ENCODE results near the gene CNTN4.
"Not testable (repeated sequence)": the region's sequence is repeated elsewhere in the genome, so short reads cannot be mapped to it uniquely, and the experiment has no call there.

Gene CNTN4

DNA sequence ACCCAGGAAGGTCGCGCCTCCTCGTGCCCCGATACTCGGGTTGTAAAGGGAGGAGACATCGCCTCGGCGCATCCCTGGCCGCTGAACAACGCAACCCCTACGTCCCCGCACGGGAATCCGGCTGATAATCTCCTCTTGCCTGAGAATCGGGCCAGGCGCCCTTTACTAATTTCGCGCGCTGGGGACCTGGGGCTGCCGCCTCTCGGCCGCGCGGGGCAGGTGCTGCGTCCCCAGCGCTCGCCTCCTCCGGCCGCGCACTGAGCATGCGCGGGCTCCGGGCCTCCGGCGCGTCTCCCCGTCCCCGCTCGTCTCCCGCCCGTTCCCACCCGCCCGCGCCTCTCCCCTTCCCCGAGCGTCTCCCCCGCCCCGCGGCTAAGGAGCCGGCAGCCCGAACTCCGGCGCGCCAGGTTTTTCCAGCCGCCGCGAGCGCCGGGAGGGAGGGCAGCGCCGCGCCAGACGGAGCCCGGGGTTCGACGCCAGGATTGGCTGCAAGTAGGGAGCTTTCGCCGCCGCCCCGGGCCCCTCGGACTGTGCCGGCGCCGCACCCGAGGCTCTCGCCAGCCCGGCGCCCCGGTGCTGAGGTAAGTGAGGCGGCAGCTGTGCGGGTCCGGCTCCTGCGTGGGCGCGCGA is at the start of gene CNTN4:
CNTN4 (plus strand) TSS at position 469 of the 630 bp plus-strand sequence.
- peak; percentile 29 for DNase-seq

DNA sequence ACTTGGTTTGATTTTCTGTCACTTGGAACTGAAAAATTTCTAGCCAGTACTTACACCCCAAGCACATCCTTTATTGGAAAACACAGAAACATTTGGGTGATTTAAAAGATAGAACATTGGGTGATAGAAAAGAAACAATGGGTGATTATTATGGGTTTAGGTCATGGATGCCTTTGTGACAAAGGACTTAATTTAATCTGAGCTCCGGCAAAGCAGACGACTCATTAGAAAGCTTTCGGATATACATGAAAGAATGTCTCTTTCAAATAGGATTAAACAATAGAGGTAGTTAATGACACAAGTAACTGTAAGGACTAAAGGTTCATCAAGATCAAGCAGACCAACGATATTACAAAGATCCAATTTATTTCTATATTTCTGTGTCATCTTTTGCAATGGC is 37.3 kb upstream of the CNTN4 start:
- DNase-seq: no peak

DNA sequence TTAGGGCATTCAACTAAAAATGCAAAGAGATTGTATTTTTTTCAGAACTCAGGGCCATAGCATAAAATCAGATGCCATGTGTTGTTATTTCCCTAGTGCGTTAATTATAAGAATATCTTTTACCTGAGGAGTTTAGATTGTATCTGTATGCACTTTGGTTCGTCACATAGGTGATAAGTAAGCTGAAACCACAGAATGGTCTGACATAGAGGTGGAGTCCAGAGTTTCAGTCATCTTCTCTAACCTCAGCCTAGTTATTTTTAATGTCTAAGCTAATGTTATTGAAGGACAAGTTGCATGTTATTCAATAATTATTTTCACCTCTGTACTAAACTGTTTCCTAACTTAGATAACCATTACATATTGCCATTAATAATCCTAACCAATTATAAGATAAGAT is 27.1 kb upstream of the CNTN4 start:
- DNase-seq: no peak

DNA sequence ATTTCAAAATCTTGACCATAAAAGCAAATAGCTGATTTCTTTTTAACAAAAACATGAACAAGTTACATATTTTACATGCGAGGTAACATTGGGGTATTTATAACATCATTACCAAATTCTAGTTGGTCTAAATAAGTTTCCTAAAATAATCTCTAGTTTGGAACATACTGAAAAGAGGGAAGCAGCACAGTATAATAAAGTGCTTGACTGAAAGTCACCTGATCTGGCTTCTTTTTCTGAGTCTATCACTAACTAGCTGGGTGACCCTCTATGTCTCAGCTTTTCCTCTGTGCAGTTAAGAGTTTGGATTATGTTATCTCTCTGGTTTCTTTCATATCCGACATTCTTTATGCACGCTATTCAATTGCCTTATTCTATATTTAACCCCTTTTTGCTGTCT is 19.8 kb upstream of the CNTN4 start:
- DNase-seq: no peak

DNA sequence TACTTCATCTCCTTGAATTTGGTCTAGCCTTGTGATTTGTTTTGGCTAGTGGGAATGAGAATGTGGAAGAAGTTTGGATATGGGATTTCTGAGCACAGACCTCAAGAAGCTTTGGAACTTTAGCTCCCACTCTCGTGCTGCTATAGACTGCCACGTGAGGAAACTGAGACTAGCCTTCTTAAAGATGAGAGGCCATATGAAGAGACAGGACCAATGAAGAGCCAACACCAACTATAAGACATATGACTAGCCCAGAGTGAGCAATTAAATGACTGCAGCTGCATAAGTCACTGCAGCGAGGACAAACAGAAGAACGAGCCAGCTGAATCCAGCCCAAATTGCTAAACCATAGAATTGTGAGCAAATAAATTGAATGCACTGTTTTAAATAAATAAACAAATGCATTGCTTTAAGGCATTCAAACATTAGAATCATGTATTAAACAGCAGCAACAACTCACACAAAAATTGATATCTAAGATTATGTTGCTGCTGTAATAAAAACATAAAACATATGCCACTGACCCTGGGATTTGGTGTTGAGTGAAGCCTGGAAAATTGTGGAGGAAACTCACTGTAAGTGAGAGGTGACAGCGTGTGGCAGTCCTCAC is 15.7 kb upstream of the CNTN4 start:
- DNase-seq: no peak

DNA sequence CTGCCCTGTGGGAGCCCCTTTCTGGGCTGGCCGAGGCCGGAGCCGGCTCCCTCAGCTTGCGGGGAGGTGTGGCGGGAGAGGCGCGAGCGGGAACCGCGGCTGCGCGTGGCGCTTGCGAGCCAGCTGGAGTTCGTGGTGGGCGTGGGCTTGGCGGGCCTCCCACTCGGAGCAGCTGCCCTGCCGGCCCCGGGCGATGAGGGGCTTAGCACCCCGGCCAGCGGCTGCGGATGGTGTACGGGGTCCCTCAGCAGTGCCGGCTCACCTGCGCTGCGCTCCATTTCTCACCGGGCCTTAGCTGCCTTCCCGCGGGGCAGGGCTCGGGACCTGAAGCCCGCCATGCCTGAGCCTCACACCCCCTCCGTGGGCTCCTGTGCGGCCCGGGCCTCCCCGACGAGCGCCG is 15.1 kb upstream of the CNTN4 start:
- not testable (repeated sequence) for DNase-seq

DNA sequence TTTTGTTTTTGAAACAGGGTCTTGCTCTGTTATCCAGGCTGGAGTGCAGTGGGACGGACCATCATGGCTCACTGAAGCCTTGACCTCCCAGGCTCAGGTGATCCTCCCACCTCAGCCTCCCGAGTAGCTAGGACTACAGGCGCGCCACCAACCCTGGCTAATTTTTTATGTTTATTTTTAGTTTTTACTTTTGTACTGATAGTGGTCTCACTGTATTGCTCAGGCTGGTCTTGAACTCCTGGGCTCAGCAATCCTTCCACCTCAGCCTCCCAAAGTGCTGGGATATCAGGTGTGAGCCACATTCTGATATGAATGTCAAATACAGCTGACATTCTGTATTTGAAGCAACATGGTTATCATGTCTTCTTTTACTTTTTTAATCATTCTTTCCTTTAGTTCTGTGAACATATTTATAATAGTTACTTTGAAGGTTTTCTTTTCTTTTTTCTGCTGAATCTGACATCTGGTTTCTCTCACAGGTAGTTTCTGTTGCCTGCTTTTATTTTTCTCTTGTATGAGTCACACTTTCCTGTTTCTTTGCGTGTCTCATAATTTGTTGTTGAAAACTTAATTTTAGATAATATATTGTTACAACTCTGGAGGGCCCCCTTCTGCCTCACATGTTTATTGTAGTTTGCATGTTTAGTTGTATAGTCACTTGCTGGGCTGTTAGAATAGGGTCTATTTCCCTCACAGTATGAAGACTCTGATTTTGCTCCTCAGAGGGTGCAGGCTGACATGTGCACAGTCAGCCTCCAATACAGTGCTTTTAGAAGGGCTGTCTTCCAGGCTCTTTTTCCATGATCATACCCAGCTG is 8.4 kb upstream of the CNTN4 start:
- DNase-seq: no peak

DNA sequence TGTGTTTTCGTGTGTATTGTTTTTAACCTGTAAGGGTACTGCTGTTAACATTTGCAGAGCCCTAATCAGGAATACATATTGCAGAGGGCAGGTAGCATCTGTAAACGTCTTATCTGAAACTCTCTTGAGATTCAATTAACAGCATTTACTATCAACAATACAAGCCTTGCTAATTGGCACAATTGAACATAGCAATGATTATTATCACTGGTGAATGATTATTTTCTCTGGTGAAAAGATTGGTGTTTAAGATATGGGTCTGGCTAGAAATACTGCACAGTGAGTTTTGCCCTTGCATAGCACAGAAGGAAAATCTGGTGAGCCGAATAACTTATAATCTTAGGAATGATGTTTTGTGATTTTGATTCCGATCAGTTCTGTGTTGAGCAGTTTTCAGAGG is 5.9 kb upstream of the CNTN4 start:
- DNase-seq: no peak

DNA sequence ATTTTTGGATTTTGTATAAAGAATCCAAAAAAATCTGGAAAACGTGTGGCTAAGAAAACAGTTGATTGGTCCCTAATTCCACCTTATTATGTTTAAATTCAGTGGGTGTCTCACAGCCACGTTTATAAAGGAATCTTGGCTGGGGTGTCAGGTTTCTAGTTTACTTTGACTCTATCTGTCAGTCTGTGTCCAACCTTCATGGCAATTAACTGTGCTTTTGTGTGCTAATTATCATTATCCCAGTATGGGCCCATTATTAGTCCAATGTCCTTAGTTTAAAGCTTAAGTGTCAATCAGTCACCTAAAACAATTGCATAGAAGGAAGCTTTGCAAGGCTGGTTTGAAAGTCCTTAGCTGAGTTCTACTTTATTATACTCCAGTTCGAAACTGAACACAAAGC is 3.7 kb upstream of the CNTN4 start:
- DNase-seq: no peak

DNA sequence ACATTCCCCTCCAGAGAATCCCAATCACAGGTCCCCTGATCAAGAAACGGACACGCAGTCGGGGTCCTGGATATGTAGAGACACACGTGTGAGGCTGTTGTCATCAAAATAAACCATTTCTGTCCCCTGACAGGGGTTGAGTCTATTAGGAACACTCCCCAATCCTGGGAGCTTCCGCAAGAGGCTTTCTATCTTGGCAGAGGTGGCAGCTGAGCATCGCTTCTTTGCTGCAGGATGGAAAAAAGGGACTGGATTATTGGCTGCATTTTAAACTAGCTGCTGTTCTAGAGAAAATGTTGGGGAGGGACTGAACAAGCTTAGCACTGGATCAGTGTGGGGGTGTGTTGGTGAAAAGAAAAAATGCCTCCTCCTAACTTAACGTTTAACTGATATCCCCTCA is 2.5 kb upstream of the CNTN4 start:
- DNase-seq: no peak

DNA sequence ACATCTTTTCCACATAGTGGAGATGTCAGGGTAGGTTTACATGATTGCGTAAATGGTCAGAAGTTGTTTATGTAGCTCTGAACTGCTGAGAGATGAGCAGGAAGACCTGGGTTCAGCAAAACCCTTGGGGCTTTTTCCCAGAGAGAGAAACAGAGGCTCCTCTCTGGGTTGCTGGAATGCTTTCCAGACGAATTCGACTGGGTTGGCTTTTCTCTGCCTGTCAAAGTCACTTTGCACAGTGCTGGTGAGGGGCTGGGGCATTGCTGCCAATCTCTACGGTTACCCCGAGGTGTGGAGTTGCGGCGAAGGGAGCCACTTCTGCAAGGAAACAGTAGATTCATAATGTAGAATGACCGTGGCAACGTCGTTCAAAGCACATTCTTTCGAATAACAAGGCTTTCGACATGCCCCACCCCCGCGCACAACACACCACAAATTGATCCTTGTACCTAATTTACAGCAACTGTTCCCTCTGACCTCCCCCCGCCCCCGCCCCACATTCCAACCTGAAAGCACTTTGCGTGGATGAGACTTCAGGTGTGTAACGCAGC is 950 bp upstream of the CNTN4 start:
- no peak for DNase-seq

DNA sequence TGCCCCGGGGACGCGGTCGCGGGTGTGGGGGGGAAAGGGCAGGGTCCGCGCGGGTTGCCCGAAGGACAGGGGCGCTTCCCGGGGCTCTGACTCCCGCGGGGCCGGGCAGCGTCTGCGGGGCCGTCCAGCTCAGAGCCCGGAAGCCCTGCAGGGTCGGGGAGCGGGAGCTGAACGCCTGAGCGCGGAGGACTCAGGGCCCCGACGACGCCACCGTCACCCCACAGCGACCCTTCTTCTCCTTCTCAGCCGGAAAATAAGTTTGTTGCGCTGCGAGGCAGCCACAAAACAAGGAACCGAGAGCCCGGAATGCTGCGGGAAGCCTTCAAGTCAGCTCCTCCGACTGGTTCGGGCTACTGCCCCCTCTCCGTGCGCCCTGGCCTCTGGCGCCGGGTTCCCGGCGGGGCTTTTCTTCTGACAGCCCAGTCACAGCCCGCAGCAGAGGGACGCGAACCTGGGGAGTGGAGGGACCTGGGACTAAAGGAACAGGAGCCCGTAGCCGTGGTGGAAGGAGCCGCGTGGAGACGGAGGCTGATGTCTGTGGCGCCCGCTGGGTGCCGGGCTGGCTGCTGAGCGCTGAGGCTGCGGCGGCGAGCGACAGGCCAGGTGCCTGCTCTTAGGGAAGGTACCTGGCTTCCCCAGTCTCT is 484 bp downstream of the CNTN4 start:
- no peak for DNase-seq

DNA sequence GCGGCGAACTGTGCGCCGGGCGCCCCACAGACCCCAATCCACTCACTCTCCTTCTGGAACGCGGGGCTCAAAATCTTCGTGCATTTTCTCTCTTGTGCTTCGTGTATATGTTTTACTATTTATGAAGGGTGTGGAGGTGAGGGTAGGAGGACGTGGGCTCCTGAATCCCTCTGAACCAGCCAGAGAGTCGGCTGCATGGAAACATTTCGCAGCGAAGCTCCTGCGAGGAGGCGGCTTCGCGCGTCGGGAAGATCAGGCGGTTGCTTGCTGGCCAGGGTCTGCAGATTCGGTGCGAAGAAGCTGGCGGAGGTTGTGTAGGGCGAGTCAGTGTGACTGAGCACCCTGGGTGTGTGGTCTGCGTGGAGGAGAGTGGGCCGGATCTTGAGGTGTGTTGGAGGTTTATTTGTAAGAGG is 1.1 kb downstream of the CNTN4 start:
- no peak for DNase-seq

DNA sequence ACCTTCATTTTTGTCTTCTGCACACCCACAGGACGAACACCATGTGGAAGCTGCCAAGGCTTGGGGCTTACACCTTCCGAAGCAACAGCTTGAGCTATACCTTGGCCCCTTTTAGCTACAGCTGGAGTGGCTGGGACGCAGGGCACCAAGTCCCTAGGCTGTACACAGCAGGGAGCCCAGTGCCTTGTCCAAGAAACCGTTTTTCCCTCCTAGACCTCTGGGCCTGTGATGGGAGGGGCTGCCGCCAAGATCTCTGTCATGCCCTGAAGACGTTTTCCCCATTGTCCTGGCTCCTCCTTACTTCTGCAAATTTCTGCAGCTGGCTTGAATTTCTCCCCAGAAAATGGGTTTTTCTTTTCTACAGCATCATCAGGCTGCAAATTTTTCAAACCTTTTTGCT is 7.8 kb downstream of the CNTN4 start:
- no peak for DNase-seq

DNA sequence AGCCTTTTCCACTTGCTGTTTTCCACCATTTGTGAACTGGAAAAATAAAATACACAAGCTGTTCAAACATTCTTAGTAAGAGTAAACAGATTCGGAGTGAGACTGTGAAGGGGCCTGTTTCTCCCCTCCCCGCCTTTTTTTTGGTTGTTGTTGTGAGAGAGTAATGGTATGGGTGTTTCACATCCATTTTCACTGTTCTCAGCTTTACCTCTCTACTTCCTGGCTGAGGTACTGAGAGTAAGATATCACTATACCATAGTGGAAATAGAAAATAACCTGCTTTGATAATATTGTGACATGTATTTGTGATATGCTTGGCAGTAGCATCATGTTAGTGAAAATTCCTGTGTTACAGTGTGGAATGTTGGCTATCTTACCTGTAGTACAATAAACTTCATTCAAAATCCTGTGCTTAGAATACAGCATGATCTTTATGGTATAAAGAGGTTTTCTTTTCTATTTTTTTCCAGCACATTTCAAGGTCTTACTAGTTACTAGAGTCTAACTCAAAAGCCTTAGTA is 12.0 kb downstream of the CNTN4 start:
- no peak for DNase-seq

DNA sequence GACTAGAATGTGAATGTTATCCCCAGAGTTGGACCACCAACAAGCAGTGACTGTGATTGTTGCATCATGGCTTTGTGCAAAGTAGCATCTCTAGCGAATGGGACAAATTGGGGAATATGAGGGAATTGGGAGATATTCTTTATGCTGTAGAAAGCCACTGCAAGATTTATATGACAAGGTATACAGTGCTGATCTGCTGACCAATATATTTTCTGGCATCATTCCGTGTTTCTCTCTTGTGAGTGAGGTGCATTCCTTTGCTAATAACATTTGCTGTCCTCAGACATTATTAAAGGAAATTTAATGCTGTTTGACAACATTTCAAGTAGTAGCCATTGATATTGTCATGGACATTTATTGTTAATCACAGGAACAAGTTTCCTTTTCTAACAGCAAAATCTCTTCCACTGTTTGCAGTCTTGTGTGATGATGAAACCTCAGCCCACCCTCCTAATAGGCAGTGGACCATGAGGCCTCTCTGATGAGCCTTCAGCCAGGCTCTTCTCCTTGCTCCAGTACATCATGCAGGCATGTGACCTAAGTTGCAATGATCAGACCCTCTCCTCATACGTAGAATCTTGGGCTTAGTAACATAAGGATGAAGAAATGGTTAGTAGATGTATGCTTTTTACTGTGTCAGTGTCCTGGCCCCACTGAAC is 16.1 kb downstream of the CNTN4 start:
- DNase-seq: no peak

DNA sequence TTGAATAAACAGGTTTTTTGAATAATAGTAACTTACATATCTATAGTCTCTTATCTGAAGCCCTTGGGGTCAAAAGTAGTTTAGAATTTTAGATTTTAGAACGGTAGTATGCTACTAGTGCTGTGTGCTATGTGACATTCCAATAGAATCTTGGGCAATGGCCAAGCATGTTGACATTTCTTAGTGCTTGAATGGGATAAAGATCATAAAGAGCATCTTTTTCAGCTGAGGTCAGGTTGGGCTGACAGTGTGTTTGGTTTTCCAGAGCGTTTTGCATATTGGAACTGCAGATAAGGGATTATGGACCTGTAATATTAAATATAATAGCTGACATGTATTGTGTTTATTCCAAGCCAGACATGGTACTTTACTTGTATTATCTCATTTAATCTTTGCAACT is 32.1 kb downstream of the CNTN4 start:
- no peak for DNase-seq

DNA sequence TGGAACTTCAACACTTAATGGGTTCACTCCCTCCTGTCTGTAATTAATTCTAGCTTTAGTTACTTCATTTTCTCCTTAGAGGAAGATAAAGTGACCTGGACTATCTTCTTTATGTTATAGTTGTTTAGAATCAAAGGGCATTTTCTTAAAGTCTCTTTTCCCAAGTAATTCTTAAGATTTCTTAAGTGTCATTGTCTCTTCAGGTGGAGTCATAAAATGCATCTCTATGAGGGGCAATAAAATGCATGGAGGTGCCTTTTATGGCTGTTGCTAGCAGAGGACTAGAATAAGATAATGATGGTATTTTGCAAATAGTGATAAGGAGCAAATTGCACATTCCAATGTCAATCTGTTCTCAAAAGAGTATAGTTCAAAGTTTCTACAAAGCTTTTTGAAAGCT is 34.5 kb downstream of the CNTN4 start:
- no peak for DNase-seq

DNA sequence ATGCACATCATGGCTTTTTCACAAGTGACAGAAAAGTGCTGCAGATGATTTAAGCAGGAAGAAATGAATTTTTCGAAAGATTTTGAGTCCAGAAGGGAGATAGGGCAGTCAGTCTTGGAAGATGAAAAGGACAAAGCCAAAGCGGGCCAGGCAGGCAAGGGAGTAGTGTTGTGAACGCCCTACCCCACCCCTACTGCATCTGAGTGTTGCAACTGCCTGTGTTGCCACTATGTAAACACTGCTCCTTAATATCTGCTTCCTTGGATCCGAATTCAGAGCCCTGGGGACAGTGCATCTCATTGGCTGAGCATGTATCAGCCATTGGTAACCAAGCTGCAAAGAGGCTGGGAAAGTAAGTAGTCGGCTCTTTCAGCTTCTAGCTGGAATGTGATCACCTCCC is 39.0 kb downstream of the CNTN4 start:
- DNase-seq: no peak

DNA sequence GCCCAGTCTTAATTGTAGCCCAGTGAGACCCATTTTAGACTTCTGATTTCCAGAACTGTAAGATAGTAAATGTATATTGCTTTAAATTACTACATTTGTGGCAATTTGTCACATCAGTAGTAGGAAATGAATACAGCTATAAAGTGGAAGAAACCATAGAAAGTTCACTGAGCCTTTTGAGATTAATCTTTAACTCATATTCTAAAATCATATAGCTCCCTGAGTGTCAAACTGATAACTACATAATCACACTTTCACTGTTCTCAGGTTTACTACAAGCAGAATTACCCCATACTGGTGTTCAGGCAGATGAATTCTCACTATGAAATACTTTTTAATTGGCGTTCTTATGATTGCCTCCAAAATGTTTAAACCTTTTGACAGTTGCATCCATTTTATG is 42.8 kb downstream of the CNTN4 start:
- DNase-seq: no peak

DNA sequence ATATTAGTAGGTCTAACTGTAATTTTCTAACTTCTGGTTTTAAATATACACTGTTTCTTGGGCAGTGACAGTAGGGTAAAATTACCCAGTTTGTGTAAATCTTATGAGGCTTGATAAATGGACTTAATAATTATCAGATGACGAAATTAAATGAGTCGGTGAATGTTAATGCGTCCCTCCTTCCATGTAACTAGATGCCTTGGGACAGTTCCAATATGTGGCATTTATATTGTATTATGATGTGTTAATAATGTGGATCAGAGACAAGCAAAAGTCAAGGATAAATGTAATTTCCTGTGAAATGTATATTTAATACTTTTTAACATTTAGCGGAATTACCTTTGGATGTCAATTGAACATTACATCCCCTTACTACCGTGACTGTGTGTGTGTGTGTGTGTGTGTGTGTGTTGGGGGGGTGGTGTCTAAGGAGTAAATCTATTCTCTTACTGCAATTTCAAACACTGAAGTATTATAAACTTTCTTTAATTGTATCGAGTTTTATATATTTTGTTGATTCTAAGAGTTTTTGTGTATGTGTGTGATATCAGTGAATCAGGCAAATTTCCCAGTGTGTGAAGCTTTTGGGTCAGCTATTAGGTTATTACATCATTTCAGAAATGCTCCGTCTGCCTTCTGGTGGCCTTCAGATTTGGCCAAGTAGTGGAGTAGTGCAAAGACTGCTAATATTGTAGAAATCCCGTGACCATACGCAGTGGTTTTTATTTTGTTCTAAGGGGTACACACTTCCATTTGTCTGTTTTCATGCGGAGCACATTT is 50.1 kb downstream of the CNTN4 start:
- no peak for DNase-seq

DNA sequence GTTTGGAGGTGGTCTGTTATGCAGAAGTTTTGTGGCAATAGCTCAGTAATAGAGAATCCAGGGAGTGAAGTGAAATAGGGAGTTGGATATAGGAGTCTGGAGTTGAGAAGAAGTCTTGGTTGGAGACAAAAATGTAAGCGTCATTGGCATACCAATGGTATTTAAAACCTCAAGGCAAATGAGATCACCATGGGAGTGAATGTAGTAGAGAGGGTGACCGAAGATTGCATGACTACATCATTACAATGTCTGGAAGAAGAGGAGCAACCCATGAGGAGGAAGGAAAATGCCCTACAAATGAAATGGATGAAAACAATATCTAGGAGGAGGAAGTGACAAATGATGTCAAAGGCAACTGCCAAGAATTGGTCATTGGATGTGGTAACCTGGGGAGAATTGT is 54.4 kb downstream of the CNTN4 start:
- no peak for DNase-seq

Measured in activated CD4-positive, alpha-beta T cell treated with anti-CD3 and anti-CD28 coated beads, Interleukin-2, Interleukin-6, amounts not matched to agents 100 ng/mL and 50 ng/mL, durations not matched to agents 16 hours and 8 hours (primary cell).